Tongue (tissue), 2 donors: ENCODE data around the gene SULT1A3. TPM values are rescaled to one million over a fixed set of nuclear protein-coding genes. Genes with fewer than 3 reads are reported as not detected.
"Not testable (repeated sequence)": the region's sequence is repeated elsewhere in the genome, so short reads cannot be mapped to it uniquely, and the experiment has no call there.

Source experiments
- DNase-seq: peaks from one replicate; pipeline ENCODE4 v3.0.0-alpha.2; 2015
- total RNA-seq: library from RNA; depleted of rRNA; stranded (reverse); fragments of >200 nt; gene quantifications from one replicate; pipeline ENCODE4 v1.2.3, GENCODE V29; 2014

The SULT1A3 gene
- total RNA-seq, result 5.8 TPM

GRCh38 chr16:30199049-30199448, at the start of gene SULT1A3:
TSS of gene SULT1A3 (plus strand) at chr16:30199255. CDS start at chr16:30200729, 1,474 bp downstream.
- DNase-seq, result not testable (repeated sequence)

- no peak for DNase-seq
Measured at GRCh38 chr16:30151091-30151490, 48.0 kb upstream of the SULT1A3 start.

GRCh38 chr16:30152517-30152916, 46.5 kb upstream of the SULT1A3 start:
- DNase-seq, result no peak

GRCh38 chr16:30155188-30155587, 43.9 kb upstream of the SULT1A3 start:
- no peak for DNase-seq

GRCh38 chr16:30157214-30157613, 41.8 kb upstream of the SULT1A3 start:
- no peak for DNase-seq

- DNase-seq, result no peak
Measured at GRCh38 chr16:30163538-30163937, 35.5 kb upstream of the SULT1A3 start.

GRCh38 chr16:30166202-30166902, 32.7 kb upstream of the SULT1A3 start:
- DNase-seq, result no peak

GRCh38 chr16:30168746-30169145, 30.3 kb upstream of the SULT1A3 start:
- not testable (repeated sequence) for DNase-seq

- DNase-seq, result not testable (repeated sequence)
Measured at GRCh38 chr16:30169416-30169815, 29.6 kb upstream of the SULT1A3 start.

GRCh38 chr16:30170145-30170544, 28.9 kb upstream of the SULT1A3 start:
- DNase-seq, result not testable (repeated sequence)

- no peak for DNase-seq
Measured at GRCh38 chr16:30173054-30173453, 26.0 kb upstream of the SULT1A3 start.

- not testable (repeated sequence) for DNase-seq
Measured at GRCh38 chr16:30176876-30177275, 22.2 kb upstream of the SULT1A3 start.

GRCh38 chr16:30179195-30179594, 19.9 kb upstream of the SULT1A3 start:
- no peak for DNase-seq

GRCh38 chr16:30179931-30180330, 19.1 kb upstream of the SULT1A3 start:
- DNase-seq, result no peak

- no peak for DNase-seq
Measured at GRCh38 chr16:30180741-30181140, 18.3 kb upstream of the SULT1A3 start.

GRCh38 chr16:30183233-30184095, 15.6 kb upstream of the SULT1A3 start, which contains the start of gene CORO1A:
TSS of gene CORO1A (plus strand) at chr16:30183602. CDS start at chr16:30185210, 1,608 bp downstream.
- peak; percentile 87 for DNase-seq

- DNase-seq, result no peak
Measured at GRCh38 chr16:30184096-30184890, 14.8 kb upstream of the SULT1A3 start.

GRCh38 chr16:30184891-30185682, 14.0 kb upstream of the SULT1A3 start:
- no peak for DNase-seq

- no peak for DNase-seq
Measured at GRCh38 chr16:30185683-30186421, 13.2 kb upstream of the SULT1A3 start.

- no peak for DNase-seq
Measured at GRCh38 chr16:30186444-30186781, 12.6 kb upstream of the SULT1A3 start.
